ENCODE results near the gene ARHGEF9.

ARHGEF9 gene

GRCh38 chrX:63751481-63751880, 33.5 kb downstream of the ARHGEF9 start:
- TF ChIP-seq, protein P1, sequence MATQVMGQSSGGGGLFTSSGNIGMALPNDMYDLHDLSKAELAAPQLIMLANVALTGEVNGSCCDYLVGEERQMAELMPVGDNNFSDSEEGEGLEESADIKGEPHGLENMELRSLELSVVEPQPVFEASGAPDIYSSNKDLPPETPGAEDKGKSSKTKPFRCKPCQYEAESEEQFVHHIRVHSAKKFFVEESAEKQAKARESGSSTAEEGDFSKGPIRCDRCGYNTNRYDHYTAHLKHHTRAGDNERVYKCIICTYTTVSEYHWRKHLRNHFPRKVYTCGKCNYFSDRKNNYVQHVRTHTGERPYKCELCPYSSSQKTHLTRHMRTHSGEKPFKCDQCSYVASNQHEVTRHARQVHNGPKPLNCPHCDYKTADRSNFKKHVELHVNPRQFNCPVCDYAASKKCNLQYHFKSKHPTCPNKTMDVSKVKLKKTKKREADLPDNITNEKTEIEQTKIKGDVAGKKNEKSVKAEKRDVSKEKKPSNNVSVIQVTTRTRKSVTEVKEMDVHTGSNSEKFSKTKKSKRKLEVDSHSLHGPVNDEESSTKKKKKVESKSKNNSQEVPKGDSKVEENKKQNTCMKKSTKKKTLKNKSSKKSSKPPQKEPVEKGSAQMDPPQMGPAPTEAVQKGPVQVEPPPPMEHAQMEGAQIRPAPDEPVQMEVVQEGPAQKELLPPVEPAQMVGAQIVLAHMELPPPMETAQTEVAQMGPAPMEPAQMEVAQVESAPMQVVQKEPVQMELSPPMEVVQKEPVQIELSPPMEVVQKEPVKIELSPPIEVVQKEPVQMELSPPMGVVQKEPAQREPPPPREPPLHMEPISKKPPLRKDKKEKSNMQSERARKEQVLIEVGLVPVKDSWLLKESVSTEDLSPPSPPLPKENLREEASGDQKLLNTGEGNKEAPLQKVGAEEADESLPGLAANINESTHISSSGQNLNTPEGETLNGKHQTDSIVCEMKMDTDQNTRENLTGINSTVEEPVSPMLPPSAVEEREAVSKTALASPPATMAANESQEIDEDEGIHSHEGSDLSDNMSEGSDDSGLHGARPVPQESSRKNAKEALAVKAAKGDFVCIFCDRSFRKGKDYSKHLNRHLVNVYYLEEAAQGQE (IDR thresholded peaks at IDR 0.05; ENCODE audit: low read depth): no peak
- no peak for TF ChIP-seq CEBPB (IDR thresholded peaks at IDR 0.05)
- no peak for TF ChIP-seq RAD21 (IDR thresholded peaks at IDR 0.05; ENCODE audit: low read depth)
- no peak for TF ChIP-seq EGR1 (IDR thresholded peaks at IDR 0.05)
- no peak for TF ChIP-seq ZBTB7A (IDR thresholded peaks at IDR 0.05; ENCODE audit: low read depth)
- no peak for TF ChIP-seq CREB1 (IDR thresholded peaks at IDR 0.05; ENCODE audit: low read depth)
- TF ChIP-seq MAX (IDR thresholded peaks at IDR 0.05): no peak
- no peak for TF ChIP-seq FOXM1 (IDR thresholded peaks at IDR 0.05; ENCODE audit: borderline replicate concordance, low read depth)
- TF ChIP-seq, protein P2, sequence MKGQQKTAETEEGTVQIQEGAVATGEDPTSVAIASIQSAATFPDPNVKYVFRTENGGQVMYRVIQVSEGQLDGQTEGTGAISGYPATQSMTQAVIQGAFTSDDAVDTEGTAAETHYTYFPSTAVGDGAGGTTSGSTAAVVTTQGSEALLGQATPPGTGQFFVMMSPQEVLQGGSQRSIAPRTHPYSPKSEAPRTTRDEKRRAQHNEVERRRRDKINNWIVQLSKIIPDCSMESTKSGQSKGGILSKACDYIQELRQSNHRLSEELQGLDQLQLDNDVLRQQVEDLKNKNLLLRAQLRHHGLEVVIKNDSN (IDR thresholded peaks at IDR 0.05): no peak
- TF ChIP-seq YY1 (IDR thresholded peaks at IDR 0.05; ENCODE audit: low read depth): no peak
- TF ChIP-seq TCF12 (IDR thresholded peaks at IDR 0.05; ENCODE audit: low read depth): no peak
- no peak for TF ChIP-seq TEAD4 (IDR thresholded peaks at IDR 0.05)
- TF ChIP-seq NFIC (IDR thresholded peaks at IDR 0.05): no peak
- no peak for TF ChIP-seq TAF1 (IDR thresholded peaks at IDR 0.05; ENCODE audit: low read depth)
- no peak for TF ChIP-seq EP300 (IDR thresholded peaks at IDR 0.05; ENCODE audit: borderline replicate concordance)

- TF ChIP-seq, protein P1 (IDR thresholded peaks at IDR 0.05; ENCODE audit: low read depth): no peak
- TF ChIP-seq TAF1 (IDR thresholded peaks at IDR 0.05; ENCODE audit: low read depth): no peak
- no peak for TF ChIP-seq ZBTB7A (IDR thresholded peaks at IDR 0.05; ENCODE audit: low read depth)
- no peak for TF ChIP-seq MAX (IDR thresholded peaks at IDR 0.05)
- TF ChIP-seq EP300 (IDR thresholded peaks at IDR 0.05; ENCODE audit: borderline replicate concordance): no peak
- no peak for TF ChIP-seq EGR1 (IDR thresholded peaks at IDR 0.05)
- no peak for TF ChIP-seq NFIC (IDR thresholded peaks at IDR 0.05)
- no peak for TF ChIP-seq RAD21 (IDR thresholded peaks at IDR 0.05; ENCODE audit: low read depth)
- TF ChIP-seq CEBPB (IDR thresholded peaks at IDR 0.05): no peak
- no peak for TF ChIP-seq TEAD4 (IDR thresholded peaks at IDR 0.05)
- TF ChIP-seq, protein P2 (IDR thresholded peaks at IDR 0.05): no peak
Measured at GRCh38 chrX:63750811-63751210, 34.2 kb downstream of the ARHGEF9 start.

GRCh38 chrX:63747331-63747730, 37.7 kb downstream of the ARHGEF9 start:
- no peak for TF ChIP-seq ZBTB7A (IDR thresholded peaks at IDR 0.05; ENCODE audit: low read depth)
- no peak for TF ChIP-seq EP300 (IDR thresholded peaks at IDR 0.05; ENCODE audit: borderline replicate concordance)
- TF ChIP-seq YY1 (IDR thresholded peaks at IDR 0.05; ENCODE audit: low read depth): no peak
- no peak for TF ChIP-seq NFIC (IDR thresholded peaks at IDR 0.05)
- no peak for TF ChIP-seq TEAD4 (IDR thresholded peaks at IDR 0.05)
- TF ChIP-seq CEBPB (IDR thresholded peaks at IDR 0.05): no peak
- TF ChIP-seq CREB1 (IDR thresholded peaks at IDR 0.05; ENCODE audit: low read depth): no peak
- TF ChIP-seq RAD21 (IDR thresholded peaks at IDR 0.05; ENCODE audit: low read depth): no peak
- no peak for TF ChIP-seq FOXM1 (IDR thresholded peaks at IDR 0.05; ENCODE audit: borderline replicate concordance, low read depth)
- no peak for TF ChIP-seq TCF12 (IDR thresholded peaks at IDR 0.05; ENCODE audit: low read depth)
- TF ChIP-seq TAF1 (IDR thresholded peaks at IDR 0.05; ENCODE audit: low read depth): no peak
- TF ChIP-seq, protein P1 (IDR thresholded peaks at IDR 0.05; ENCODE audit: low read depth): no peak
- no peak for TF ChIP-seq EGR1 (IDR thresholded peaks at IDR 0.05)
- TF ChIP-seq MAX (IDR thresholded peaks at IDR 0.05): no peak
- TF ChIP-seq, protein P2 (IDR thresholded peaks at IDR 0.05): no peak

DNA sequence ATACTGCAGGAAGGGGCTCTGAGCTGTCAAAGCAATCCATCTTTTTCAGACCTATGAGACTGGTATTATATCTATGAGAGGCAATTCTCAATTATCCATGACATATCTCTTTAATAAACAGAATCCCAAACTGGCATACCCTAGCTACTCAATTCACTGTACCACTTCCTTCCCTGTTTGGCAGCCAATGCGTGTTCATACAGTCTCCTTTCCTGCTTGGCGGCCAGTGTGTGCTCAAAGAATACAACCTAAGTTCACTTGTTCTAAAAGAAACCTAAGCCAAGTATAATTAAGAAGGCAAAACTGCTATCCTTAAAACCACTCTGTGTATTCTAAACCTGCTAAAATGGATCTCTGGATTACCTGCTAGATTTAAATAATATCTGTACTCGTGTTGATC, 38.3 kb downstream of the ARHGEF9 start:
- no peak for TF ChIP-seq CREB1 (IDR thresholded peaks at IDR 0.05; ENCODE audit: low read depth)
- TF ChIP-seq ZBTB7A (IDR thresholded peaks at IDR 0.05; ENCODE audit: low read depth): no peak
- no peak for TF ChIP-seq TEAD4 (IDR thresholded peaks at IDR 0.05)
- no peak for TF ChIP-seq EGR1 (IDR thresholded peaks at IDR 0.05)
- no peak for TF ChIP-seq RAD21 (IDR thresholded peaks at IDR 0.05; ENCODE audit: low read depth)
- no peak for TF ChIP-seq EP300 (IDR thresholded peaks at IDR 0.05; ENCODE audit: borderline replicate concordance)
- TF ChIP-seq MAX (IDR thresholded peaks at IDR 0.05): no peak
- TF ChIP-seq YY1 (IDR thresholded peaks at IDR 0.05; ENCODE audit: low read depth): no peak

Measured in Ishikawa (cell line).